Upper lobe of right lung (tissue), 1 donor: ENCODE results near the gene RIBC2. TPM values are rescaled to one million over a fixed set of nuclear protein-coding genes. Genes with fewer than 3 reads are reported as not detected.
A peak's percentile ranks its signal among the peaks of the same experiment; 100 is the strongest.

Experiments
- ATAC-seq: fragments of 200-7000 bp; cut with Tn5 transposase; one replicate; pipeline ENCODE4 v1.9.1; 2020; ENCODE audit warnings: mild to moderate bottlenecking, moderate library complexity
- DNase-seq: peaks from one replicate; pipeline ENCODE4 v3.0.0-alpha.2; 2020
- H3K27ac ChIP-seq: fragments of 200-600 bp; one replicate; pipeline ENCODE4 v1.8.0; 2022
- H3K27me3 ChIP-seq: fragments of 200-600 bp; one replicate; pipeline ENCODE4 v1.8.0; 2022; ENCODE audit warnings: mild to moderate bottlenecking
- H3K36me3 ChIP-seq: fragments of 200-600 bp; one replicate; pipeline ENCODE4 v1.8.0; 2022
- H3K4me1 ChIP-seq: fragments of 200-600 bp; one replicate; pipeline ENCODE4 v1.8.0; 2022
- H3K4me3 ChIP-seq: fragments of 200-600 bp; one replicate; pipeline ENCODE4 v1.8.0; 2022; ENCODE audit warnings: mild to moderate bottlenecking
- H3K9me3 ChIP-seq: fragments of 200-600 bp; one replicate; pipeline ENCODE4 v1.8.0; 2022
- CTCF ChIP-seq: fragments of 200-600 bp; IDR thresholded peaks from one replicate; pipeline ENCODE4 v1.8.0; 2022; ENCODE audit warnings: antibody characterized with exemption
- intact Hi-C: fragments of 100-400 bp; cut with DNase I; formaldehyde crosslinking; loops from one replicate; pipeline ENCODE4 v1.11.0; 2022
- total RNA-seq: library from RNA; stranded (reverse); fragmentation: NEBNext Ultra II Directional; extraction: Animal tissue kit (Norgen Biotek cat#: 25700); gene quantifications from one replicate; pipeline ENCODE4 v1.2.1, GENCODE V29; 2021
- donor health status: DM: no; HTN: yes; CAD: no; lungs with severe emphysema.

RIBC2 gene
- total RNA-seq, 1 donor from 2014 or later: not detected

DNA sequence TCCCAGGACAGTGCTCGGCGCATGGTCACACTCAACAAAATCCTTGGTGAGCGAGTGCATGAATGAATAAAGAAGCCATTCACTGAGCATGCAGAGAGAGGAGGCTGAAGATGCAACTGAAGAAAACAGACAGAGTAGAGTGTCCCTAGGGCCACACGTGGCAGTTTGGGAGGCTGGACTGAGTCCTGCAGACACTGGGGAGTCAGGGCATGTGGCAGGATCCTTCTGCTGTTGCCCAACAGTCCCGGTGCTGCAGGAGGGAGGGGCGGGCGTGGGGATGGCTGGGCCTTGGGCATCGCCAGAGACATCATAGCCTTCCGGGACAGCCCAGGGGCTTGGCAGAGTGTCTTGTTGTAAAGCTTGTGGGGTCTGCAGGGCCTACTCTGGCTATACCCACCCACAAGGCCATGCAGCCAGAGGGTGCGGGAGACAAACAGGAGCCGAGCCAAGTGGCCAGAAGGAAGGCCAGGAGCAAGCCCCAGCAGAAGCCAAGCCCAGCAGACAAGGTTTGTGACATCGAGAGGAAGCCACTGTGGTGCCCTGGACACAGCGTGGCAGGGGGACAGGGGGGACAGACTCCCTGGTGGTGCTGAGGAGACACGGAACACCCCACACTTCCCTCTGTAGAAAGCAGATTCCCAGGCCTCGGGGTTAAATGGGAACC lies 62.5 kb downstream of the RIBC2 start:
- Histone ChIP-seq H3K4me1 (no peaks in the 10 kb centered on the region), H3K9me3 (no peaks in the 10 kb centered on the region), H3K36me3 (no peaks in the 10 kb centered on the region), H3K27ac (no peak overlapping the region), H3K4me3 (no peak overlapping the region), H3K27me3 (peaks cover 4% of the 10 kb centered on the region)
- no peak for ATAC-seq
- intact Hi-C loops: no loop called here
- DNase-seq: peak; percentile 60
- no peak for TF ChIP-seq CTCF

DNA sequence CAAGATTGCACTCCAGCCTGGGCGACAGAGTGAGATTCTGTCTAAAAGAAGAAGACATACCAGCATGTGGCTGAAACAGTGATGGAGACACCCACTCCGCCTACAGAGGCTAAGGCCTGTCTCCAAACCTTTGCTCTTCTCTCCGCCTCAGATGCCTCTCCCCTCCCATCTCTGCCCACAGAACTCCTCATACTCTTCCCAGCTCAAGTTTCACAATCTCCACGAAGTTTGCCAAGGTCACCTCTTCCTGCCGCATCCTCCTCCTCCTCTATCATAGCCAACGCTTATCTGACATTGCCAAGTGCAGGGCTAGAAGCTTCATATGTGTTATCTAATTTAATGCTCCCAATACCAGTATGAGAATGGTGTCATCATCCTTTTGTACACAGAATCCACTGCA lies 63.3 kb downstream of the RIBC2 start:
- no peak for ATAC-seq
- Histone ChIP-seq H3K4me3 (no peak overlapping the region), H3K9me3 (no peaks in the 10 kb centered on the region), H3K36me3 (no peaks in the 10 kb centered on the region), H3K27ac (no peak overlapping the region), H3K27me3 (peaks cover 4% of the 10 kb centered on the region), H3K4me1 (no peaks in the 10 kb centered on the region)
- intact Hi-C loops: no loop called here
- no peak for DNase-seq
- no peak for TF ChIP-seq CTCF

DNA sequence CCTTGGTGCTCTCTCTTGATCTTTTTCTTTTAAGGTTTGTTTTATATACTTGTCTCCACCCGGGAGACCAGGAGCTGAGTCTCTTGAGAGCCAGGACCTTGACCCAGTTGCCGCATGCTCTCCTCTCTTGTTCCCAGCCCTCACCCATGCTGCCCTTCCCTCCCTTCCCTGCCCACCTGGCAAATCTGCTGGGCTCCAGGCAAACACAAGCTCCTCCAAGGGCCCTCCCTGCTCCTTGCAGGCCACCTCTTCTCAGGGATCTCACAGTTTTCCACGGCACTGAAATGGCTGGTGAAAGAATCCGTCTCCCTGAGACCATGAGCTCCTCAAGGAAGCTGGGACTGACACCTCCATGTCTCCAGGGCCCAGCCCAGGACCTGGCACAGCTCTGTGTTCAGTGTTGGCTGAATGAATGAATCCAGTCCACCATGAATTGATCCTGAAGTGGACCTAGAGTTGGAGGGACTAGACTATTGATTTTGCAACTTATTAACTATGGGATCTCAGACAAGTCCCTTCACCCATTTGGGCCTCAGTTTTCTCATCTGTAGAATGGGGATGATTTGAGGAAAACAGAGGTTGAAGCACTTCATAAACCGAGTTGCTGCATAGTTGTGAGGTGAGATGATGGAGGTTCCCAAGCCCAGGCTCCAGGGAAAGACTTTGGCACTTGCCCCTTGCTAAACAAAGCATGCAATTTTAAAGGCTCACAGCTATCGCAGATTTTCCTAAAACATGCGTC lies 64.0 kb downstream of the RIBC2 start:
- H3K9me3 ChIP-seq: no peaks in the 10 kb centered on the region
- intact Hi-C loops: no loop called here
- no peaks in the 10 kb centered on the region for H3K36me3 ChIP-seq
- no peak for TF ChIP-seq CTCF
- ATAC-seq (no peak), DNase-seq (peak; percentile 36)
- H3K4me1 ChIP-seq: no peaks in the 10 kb centered on the region
- H3K27me3 ChIP-seq: peaks cover 4% of the 10 kb centered on the region
- H3K27ac ChIP-seq: no peak overlapping the region
- H3K4me3 ChIP-seq: no peak overlapping the region

DNA sequence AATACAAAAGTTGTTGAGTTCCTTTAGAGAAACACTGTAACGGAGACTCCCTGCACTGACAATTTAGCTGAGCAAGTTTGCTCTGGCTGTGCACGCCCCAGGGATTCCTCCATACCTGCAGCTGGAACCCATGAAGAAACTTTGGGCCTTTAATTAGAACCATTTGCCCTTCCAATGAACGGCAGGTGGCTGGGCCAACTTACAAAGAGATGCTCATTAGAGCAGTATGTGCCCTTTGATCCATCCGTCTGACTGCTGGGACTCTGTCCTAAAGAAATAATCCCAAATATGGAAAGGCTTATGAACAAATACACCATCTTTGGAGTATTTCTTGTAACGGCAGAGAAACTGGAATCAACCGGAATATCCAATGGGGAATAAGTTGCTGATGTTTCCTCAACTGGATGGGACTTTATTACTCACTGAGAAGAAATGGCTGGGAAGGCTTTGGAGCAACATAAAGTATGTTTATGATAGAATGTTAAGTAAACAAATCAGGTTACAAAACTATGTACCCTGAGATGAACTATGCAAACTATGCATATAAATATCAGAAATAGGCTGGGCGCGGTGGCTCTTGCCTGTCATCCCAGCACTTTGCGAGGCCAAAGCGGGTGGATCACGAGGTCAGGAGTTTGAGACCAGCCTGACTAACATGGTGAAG lies 64.7 kb downstream of the RIBC2 start:
- H3K4me3 ChIP-seq: no peak overlapping the region
- intact Hi-C loops: no loop called here
- no peak for ATAC-seq
- H3K36me3 ChIP-seq: no peaks in the 10 kb centered on the region
- H3K9me3 ChIP-seq: no peaks in the 10 kb centered on the region
- H3K4me1 ChIP-seq: no peaks in the 10 kb centered on the region
- no peak overlapping the region for H3K27ac ChIP-seq
- peak; percentile 6 for DNase-seq
- no peak for TF ChIP-seq CTCF
- H3K27me3 ChIP-seq: peaks cover 4% of the 10 kb centered on the region

GRCh38 chr22:45480717-45481116 lies 67.2 kb downstream of the RIBC2 start:
- Histone ChIP-seq H3K4me1 (no peaks in the 10 kb centered on the region), H3K9me3 (no peaks in the 10 kb centered on the region), H3K36me3 (no peaks in the 10 kb centered on the region), H3K4me3 (no peak overlapping the region), H3K27ac (no peak overlapping the region), H3K27me3 (peaks cover 4% of the 10 kb centered on the region)
- intact Hi-C loops: no loop called here
- no peak for TF ChIP-seq CTCF
- no peak for ATAC-seq
- no peak for DNase-seq
